GM19328 (cell line): ENCODE data around the gene ZCCHC9.

Experiments used
- ATAC-seq: cut with Tn5 transposase; IDR thresholded peaks from one replicate; pipeline ENCODE4 v1.9.1; 2021; ENCODE audit warnings: mild to moderate bottlenecking, moderate library complexity; ENCODE audit not compliant: unreplicated experiment

The ZCCHC9 gene

DNA sequence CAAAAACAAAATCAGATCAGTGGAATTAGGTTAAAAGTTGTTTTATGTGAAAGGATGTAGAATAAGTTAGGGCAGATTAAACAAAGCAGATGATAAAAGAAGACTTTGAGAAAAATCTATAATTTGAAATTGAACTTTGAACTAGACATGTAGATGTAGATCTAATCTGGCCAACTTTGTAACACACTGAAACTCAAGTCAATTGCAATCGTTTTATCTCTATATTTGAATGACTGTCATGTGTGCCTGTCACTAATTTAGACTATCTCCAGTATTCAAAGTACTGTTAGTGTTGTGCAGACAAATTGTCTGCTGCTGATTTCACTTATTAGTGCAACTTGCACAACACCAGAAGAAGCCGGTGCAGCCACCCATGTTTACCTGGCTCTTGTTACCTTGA is 52.7 kb downstream of the ZCCHC9 start:
- ATAC-seq = no peak

DNA sequence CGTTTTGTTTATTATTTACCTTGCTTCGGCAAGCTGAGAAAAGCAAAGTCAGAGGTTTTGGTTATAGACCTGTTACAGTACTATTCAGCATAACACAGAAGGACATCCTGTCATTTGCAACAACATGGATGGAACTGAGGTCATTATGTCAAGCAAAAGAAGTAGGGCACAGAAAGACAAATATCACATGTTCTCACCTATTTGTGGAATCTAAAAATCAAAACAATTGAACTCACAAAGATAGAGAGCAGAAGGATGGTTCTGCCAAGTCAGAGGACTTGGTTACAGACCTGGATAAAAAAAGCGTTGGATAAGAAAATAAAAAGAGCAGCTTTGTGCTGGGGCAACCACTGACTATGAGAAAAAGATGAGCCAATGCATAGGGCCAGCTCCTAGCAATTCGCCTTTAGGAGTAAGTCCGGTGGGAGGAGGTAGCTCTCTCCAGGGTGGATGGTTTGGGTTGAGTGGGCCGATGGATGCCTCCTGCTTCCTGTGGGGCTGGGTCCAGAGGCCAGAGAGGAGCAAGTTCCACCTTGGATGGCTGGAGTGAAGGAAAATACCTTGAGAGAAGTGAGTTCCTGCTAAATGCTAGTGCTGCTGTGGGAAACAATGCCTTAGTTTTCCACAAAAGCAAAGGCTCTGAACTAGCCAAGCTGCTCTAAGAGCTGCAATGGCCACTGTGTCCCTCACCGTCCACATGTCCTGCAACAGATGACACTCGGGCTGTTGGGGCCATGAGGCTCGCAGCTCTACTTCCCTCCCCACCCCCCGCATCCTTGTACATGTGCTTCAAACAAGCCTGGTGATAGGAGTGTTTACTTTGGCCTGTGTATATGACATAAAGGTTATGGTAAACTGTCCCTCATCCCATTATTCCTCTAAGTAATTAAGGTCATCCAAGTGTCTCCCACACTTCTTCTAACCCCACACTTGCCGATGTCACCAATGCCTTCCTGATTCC is 54.2 kb downstream of the ZCCHC9 start:
- no peak for ATAC-seq

DNA sequence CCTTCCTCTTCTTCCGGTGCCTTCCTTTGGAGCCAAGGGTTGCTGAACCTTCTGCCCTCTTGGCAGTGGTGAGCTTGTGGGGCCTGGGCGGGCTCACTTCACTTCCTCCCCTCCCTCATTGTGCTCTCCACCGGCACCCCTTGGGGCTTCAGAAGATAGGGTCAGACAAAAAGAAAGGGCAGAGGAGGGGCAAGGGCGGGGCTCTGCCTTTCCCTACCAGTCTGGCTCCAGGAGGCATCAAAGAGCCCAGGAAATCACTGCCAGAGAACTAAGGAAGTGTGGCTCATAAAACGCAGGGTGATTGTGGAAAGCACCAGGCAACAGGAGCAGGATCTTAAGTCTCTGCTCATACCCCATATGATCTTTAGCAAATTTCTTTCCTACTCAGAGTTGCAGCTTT is 57.7 kb downstream of the ZCCHC9 start:
- no peak for ATAC-seq

DNA sequence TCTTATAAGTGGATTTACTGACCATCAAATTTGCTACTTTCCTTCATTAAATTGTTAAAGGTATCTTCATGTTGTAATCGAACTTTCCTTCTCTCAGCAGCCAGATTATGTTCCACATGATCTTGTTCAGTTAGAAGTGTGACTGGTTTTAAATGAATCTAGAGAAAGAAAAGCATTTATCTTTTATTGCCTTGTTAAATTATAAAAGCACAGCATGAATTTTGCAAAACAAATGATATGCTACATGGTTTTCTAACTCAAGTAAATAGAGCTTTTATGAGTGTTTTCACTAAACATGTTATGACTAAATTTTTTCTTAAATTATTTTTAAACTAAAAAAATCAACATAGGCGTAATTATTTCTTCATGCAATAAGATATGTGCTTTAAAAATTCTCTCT is 58.5 kb downstream of the ZCCHC9 start:
- ATAC-seq = no peak

DNA sequence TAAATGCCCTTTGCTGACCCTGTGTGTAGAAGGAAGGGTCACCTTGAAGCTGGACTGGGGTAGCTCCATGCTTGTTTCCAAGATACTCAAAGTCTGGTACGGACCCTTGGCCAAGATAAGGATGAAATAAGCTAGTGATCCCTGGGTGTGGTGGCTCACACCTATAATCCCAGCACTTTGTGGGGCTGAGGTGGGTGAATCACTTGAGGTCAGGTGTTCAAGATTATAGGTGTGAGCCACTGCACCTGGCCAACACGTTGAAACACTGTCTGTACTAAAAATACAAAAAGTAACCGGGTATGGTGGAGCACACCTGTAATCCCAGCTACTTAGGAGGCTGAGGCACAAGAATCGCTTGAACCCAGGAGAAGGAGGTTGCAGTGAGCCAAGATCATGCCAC is 59.3 kb downstream of the ZCCHC9 start:
- no peak for ATAC-seq

DNA sequence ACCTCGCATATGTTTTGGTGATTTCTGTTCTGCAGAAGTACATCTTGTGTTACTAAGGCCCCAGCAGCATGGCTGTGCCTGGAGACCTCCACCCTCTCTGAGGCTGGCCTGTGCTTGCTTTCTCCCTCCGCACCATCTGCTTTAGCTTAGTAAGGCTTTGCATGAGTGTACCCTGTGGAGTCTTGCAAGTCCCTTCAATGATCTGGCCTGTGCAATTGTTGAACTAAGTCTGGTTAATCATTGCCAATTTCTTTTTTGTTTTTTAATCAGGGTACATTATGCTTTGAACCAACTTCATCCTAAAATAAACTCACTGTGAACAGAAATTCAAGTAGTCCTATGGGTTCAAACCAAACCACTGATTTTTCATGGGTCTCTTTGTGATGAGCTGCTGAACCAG is 60.2 kb downstream of the ZCCHC9 start:
- ATAC-seq = no peak
